Measurements from ENCODE around the gene NOD1. TPM values are rescaled to one million over a fixed set of nuclear protein-coding genes. Genes with fewer than 3 reads are reported as not detected.

The NOD1 gene
- total RNA-seq, 1 donor: 3.9 TPM

DNA sequence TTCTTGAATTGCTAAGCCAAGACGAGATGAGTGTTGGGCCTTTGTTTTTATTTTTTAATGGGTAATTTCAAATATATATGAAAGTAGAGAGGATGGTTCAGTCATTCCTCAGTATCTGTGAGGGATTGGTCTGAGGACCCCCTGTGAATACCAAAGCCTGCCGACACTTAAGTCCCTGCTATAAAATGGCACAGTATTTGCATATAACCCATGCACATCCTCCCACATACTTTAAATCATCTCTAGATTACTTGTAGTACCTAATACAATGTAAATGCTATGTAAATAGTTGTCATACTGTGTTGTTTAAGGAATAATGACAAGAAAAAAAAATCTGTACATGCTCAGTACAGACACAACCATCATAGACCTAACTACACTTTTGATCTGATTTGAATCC, 73.4 kb downstream of the NOD1 start:
- DNase-seq (ENCODE audit: low read depth): no peak
- TF ChIP-seq, protein P1, sequence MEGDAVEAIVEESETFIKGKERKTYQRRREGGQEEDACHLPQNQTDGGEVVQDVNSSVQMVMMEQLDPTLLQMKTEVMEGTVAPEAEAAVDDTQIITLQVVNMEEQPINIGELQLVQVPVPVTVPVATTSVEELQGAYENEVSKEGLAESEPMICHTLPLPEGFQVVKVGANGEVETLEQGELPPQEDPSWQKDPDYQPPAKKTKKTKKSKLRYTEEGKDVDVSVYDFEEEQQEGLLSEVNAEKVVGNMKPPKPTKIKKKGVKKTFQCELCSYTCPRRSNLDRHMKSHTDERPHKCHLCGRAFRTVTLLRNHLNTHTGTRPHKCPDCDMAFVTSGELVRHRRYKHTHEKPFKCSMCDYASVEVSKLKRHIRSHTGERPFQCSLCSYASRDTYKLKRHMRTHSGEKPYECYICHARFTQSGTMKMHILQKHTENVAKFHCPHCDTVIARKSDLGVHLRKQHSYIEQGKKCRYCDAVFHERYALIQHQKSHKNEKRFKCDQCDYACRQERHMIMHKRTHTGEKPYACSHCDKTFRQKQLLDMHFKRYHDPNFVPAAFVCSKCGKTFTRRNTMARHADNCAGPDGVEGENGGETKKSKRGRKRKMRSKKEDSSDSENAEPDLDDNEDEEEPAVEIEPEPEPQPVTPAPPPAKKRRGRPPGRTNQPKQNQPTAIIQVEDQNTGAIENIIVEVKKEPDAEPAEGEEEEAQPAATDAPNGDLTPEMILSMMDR (IDR thresholded peaks at IDR 0.05; ENCODE audit: insufficient read depth, low read depth, low read length): no peak
- H3K4me3 ChIP-seq (ENCODE audit: low read depth, low read length): no peak overlapping the region

DNA sequence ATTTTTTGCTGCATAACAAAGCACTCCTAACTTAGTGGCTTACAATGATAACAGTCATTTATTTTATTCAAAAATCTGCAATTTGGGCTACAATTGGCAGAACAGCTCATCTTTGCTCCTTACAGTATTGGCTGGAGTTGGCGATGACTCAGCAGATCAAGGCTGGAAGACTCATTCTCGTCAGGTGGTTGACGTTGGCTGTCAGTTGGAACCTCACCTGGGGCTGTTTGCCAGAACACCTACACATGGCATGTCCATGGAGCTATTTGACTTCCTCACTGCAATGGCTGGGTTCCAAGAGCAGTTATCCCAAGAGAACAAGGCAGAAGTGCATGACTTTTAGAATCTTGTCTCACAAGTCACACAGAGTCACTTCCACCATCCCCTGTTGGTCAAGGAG, 75.1 kb downstream of the NOD1 start:
- H3K4me3 ChIP-seq (ENCODE audit: low read depth, low read length): no peak overlapping the region
- DNase-seq (ENCODE audit: low read depth): no peak
- TF ChIP-seq, protein P1 (IDR thresholded peaks at IDR 0.05; ENCODE audit: insufficient read depth, low read depth, low read length): no peak

DNA sequence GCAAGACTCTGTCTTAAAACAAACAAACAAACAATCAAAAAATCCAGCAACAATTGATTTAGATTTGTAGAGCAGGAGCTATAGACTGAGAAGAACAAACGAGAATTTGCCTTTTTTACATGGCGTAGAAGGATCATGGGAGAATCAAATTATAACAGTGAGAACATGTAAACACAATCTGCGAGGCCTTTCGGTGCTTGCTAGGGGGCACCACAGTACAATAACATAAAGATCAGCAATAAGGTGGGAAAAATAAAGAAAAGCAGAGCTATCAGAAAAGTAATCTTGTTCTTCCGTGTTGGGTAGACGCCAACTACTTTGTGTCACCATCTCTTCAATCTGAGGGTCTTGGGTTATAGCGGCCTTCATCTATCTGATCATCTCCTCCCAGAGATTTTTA, 82.2 kb downstream of the NOD1 start:
- TF ChIP-seq, protein P1 (IDR thresholded peaks at IDR 0.05; ENCODE audit: insufficient read depth, low read depth, low read length): peak; percentile 36
- no peak overlapping the region for H3K4me3 ChIP-seq (ENCODE audit: low read depth, low read length)
- peak; percentile 23 for DNase-seq (ENCODE audit: low read depth)

DNA sequence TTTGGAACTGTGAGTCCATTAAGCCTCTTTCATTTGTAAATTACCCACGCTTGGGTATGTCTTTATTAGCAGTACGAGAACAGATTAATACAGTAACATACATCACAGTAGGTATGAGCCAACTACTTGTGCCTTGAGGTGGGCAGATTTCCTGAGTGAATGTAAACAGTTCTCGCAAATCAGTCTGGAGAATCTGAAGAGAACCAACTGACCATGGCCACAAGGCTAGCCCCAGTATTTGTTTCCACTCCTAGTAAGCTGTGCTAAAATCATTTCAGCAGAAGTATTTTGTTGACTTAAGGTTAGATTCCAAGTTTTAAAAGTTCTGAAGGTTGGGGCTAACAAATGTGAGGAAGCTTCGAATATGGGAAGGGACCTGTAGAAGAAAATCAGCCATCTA, 82.9 kb downstream of the NOD1 start:
- TF ChIP-seq, protein P1 (IDR thresholded peaks at IDR 0.05; ENCODE audit: insufficient read depth, low read depth, low read length): no peak
- DNase-seq (ENCODE audit: low read depth): no peak
- H3K4me3 ChIP-seq (ENCODE audit: low read depth, low read length): no peak overlapping the region

DNA sequence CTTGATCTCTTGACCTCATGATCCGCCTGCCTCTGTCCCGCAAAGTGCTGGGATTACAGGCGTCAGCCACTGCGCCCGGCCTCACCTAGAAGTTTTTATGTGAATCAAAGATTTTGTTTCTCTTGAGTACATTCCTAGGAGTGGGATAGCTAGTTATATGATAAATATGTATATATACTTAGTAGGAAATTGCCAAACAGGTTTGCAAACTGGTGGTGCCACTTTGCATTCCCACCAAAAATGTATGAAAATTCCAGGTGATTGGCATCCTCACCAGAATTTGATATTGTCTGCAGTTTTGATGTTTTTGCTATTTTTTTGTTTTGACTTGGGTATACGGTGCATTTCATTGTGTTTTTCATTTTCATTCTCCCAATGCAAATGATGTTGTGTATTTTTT, 86.8 kb downstream of the NOD1 start:
- TF ChIP-seq, protein P1 (IDR thresholded peaks at IDR 0.05; ENCODE audit: insufficient read depth, low read depth, low read length): no peak

DNA sequence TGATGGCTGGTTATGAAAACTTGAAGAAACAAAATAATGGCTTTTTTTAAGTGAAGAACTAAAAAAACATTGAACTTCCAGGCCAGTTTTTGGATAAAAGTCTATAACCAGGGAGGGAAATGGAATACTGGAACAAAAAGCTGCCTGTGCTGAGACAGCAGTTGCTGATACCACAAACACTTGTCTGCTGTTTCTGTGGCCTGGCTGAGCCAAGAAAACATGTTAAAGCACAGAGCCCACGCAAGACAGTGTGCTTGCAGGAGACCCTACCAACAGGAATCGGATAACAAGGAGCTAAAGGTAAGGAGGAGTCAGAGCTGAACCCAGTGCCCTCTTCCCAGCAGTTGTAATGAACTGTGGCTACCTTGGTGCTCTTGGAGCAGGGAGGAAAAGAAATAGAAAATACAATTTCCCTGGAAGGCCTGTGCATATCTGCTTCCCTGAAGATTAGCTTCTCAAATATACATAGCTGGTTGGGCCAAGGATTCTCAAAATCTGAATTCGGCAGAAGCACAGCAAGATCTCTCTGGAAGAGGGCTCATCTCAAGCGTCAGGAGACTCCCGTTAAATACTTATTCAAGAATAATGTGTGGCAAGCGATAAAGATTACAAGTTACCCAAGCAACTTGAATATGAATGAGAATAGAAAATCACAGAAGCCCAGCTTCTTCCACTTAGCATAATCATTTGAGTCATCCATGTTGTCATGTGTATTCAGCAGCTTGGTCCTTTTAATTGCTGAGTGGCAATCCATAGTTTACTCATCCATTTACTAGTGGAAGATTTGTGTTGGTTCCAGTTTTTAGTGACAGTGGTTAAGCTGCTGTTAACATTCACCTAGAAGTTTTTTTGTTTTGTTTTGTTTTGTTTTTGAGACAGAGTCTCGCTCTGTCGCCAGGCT, 87.6 kb downstream of the NOD1 start:
- TF ChIP-seq, protein P1 (IDR thresholded peaks at IDR 0.05; ENCODE audit: insufficient read depth, low read depth, low read length): no peak
- no peak overlapping the region for H3K4me3 ChIP-seq (ENCODE audit: low read depth, low read length)
- no peak for DNase-seq (ENCODE audit: low read depth)

More for the DNA sequence above, 86.8 kb downstream of the NOD1 start:
- H3K4me3 ChIP-seq (ENCODE audit: low read depth, low read length): no peak overlapping the region
- DNase-seq (ENCODE audit: low read depth): no peak
